GM18870 (cell line): ENCODE results near the gene ECE1.
"Not testable (repeated sequence)": the region's sequence is repeated elsewhere in the genome, so short reads cannot be mapped to it uniquely, and the experiment has no call there.

Experiments
- ATAC-seq: cut with Tn5 transposase; IDR thresholded peaks from one replicate; pipeline ENCODE4 v1.9.1; 2021; ENCODE audit warnings: moderate library complexity; ENCODE audit not compliant: unreplicated experiment

Gene ECE1

DNA sequence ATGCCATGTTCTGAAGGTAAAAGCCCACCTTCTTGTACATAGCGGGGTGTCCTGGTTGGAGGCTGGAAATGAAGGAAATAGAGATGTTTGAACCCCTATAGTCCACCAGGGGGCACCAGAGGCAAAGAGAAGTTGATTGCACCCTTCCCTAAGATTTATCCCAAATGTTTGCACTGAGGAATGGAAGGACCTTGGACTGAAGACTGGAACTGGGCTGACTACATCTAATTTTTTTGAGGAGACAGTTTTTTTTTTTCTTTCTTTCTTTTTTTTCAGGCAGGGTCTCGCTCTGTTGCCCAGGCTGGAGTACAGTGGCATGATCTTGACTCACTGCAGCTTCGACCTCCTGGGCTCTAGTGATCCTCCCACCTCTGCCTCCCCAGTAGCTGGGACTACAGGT is 58.2 kb downstream of the ECE1 start:
- no peak for ATAC-seq

DNA sequence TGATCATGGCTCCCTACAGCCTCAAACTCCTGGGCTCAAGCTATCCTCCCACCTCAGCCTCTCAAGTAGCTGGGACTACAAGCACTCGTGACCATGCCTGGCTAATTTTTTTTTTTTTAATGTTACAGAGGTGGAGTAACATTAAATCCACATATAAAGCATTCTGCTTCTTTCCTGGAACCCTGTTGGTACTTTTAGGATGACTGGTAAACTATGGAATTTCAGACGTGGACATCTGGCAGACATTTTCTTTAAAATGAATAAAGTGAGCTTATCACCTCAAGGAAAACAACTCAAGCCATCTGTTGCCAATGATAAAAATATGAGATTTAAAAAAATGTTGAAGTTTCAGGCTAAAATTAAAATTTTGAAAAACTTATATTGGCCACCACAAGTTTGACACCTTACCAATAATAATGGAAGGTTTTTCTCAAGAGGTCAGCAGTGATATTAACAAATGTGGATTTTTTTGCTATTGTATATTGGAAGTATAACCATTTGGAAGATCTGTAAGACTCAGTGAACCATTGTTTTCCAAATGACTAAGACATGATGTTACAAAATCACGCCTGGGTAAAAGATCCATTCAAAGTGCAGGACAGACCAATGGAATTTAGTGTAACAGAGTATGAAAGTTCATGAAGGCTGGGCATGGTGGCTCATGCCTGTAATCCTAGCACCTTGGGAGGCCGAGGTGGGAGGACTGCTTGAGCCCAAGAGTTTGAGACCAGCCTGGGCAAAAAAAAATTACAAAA is 60.8 kb downstream of the ECE1 start:
- ATAC-seq: no peak

DNA sequence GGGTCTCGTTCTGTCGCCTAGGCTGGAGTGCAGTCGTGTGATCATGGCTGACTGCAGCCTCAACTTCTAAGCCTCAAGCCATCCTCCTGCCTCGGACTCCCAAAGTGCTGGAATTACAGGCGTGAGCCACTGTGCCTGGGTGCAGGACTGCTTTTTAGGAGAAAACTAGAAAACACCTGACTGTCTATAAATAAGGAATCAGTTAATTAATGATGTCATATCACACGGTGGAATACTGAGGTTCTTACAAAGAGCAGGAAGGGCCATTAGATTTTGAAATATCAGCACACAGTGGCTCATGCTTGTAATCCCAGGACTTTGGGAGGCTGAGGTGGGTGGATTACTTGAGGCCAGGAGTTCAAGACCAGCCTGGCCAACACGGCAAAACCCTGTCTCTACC is 62.0 kb downstream of the ECE1 start:
- ATAC-seq: not testable (repeated sequence)

GRCh38 chr1:21225065-21225464 is 65.2 kb downstream of the ECE1 start:
- no peak for ATAC-seq

GRCh38 chr1:21220815-21221214 is 69.4 kb downstream of the ECE1 start:
- no peak for ATAC-seq

DNA sequence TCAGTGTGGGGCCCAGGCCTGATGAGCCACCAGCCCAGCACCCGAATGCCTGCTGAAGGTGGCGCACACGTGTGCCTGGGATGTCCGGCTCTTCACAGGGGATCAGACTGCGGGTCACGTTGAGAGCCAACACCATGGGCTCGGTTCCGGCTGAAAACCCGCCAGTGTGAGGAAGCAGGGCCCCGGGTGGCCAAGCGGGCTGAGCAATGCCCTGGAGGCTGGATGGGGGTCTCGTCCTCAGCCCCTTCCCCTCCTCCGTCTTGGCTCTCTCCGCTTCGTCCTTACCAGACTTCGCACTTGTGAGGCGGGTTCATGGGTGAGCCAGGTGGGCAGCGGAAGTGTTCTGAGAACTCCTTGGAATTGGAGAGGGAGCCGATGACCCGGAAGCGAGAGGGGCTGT is 70.6 kb downstream of the ECE1 start:
- ATAC-seq: no peak

GRCh38 chr1:21217812-21218596 is 72.3 kb downstream of the ECE1 start:
- ATAC-seq: no peak

DNA sequence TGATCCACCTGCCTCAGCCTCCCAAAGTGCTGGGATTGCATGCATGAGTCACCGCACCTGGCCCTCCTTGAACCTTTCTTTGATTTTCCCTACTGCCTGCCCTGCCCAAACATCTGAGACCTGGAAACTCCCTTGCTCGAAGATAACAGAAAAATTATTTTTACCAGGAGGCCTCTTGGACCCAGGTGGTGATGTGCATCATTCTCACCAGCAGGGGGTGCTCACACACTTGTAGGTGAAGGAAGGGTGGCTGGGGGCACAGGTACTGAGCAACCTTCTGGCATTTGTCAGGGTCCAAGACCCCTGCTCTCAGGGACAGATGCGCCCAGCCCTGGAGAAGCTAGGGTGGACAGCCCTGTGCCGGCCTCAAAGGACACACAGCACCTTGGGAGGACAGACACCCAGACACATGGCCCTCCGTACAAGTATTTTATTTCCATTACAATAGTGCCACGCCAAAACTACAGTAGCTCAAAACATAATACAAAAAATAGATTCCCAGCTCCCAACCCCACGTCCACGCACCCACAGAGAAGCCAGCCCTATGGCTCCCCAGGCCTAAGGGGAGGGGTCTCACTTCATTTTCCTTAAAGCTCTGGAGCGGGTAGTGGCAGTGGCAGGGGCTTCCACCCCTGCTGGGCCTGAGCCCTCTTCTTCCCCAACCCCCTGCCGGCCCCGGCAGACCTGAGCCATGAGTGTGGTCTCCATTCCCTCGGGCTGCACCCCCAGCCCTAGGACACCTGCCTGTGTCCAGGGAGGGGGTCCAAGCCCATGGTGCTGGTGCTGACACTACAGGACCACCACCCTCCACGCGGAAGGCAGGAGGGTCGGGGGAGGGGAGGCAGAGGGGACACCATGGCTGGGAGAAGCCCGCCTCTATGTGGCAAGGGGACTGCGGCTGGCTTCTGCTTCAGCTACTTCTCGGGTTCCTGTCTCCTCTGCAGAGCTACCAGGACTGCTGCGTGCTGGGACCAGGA is 73.1 kb downstream of the ECE1 start:
- no peak for ATAC-seq

DNA sequence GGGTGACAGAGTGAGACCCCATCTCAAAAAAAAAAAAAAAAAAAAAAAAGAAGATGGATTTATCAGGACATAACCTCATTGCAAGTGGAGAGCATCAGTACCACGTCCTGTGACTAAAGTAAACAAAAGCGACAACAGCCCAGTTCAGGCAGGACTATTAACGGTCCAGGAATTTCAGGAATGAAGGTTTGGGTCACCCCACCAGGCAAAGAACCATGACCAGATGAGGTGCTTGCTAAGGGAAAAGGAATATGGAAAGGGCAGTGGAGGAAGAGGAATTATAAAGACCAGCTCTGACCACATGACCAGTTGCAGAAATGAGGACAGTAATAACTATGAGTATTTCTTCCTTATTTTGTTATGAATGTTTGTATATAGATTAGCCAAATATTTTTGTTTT is 78.1 kb downstream of the ECE1 start:
- ATAC-seq: no peak

- ATAC-seq: not testable (repeated sequence)
These were observed 82.0 kb downstream of the ECE1 start for GRCh38 chr1:21208137-21208700.

GRCh38 chr1:21206117-21206516 is 84.1 kb downstream of the ECE1 start:
- no peak for ATAC-seq

GRCh38 chr1:21205416-21205815 is 84.8 kb downstream of the ECE1 start:
- ATAC-seq: no peak

- ATAC-seq: no peak
These were observed 88.6 kb downstream of the ECE1 start for GRCh38 chr1:21201650-21202049.

DNA sequence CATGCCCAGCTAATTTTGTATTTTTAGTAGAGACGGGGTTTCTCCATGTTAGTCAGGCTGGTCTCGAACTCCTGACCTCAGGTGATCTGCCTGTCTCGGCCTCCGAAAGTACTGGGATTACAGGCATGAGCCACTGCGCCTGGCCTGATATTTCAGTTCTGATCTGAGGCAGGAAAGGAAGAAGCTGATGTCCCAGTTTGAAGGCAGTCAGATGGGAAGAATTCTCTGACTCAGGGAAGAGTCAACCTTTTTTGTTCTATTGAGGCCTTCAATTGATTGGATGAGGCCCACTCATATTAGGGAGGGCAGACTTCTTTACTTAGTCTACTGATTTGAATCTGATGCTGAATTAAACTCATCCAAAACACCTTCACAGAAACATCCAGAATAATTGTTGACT is 89.0 kb downstream of the ECE1 start:
- not testable (repeated sequence) for ATAC-seq

GRCh38 chr1:21200767-21201166 is 89.5 kb downstream of the ECE1 start:
- no peak for ATAC-seq

- no peak for ATAC-seq
These were observed 91.3 kb downstream of the ECE1 start for GRCh38 chr1:21198929-21199328.

DNA sequence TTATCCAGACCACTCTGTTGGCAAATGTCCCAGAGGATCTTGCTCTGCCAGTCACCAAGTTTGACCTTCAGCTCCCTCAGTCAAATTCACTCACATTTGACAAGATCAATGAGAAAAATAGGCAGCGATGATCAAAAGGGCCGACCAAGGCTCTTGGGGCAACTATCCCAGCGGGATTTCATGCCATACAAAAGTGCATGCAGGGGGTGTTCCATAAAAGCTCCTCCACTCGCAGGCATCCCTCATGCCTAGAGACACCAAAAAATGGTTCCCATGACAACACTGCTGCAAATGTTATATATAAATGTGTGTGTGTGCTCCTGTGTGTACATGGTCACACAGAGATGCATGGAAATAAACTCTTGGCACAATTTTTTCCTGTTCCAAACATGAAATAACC is 97.4 kb downstream of the ECE1 start:
- no peak for ATAC-seq

DNA sequence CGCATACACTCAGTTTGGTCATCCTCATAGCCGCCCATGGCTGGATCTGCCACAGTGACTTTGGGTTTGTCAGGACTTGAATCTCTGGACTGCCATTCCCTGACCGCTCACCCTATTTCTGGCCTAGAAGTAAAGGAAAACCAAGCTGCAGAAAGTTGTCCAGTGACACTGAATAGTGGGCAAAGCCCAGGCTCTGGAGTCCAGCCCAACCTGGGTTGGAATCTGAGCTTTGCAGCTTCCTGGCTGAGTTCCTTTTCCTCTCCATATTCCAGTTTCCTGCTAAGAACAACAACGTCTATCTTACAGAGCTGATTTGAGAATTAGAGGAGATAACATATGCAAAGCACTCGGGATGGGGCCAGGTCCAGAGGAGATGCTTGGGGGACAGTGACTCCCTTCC is 98.0 kb downstream of the ECE1 start:
- no peak for ATAC-seq

DNA sequence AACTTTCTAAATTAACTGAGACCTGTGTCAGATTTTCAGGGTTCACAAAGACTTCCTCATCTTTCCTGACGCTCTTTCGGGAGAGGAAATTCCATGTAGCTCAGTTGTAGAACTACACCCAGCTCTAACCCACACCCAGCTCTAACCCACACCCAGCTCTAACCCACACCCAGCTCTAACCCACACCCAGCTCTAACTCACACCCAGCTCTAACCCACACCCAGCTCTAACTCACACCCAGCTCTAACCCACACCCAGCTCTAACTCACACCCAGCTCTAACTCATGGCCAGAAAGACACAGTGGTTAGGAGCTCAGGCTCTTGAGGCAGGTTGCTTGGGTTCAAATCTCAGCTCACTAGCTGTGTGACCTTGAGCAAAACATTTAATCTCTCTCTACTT is 99.5 kb downstream of the ECE1 start:
- ATAC-seq: not testable (repeated sequence)

DNA sequence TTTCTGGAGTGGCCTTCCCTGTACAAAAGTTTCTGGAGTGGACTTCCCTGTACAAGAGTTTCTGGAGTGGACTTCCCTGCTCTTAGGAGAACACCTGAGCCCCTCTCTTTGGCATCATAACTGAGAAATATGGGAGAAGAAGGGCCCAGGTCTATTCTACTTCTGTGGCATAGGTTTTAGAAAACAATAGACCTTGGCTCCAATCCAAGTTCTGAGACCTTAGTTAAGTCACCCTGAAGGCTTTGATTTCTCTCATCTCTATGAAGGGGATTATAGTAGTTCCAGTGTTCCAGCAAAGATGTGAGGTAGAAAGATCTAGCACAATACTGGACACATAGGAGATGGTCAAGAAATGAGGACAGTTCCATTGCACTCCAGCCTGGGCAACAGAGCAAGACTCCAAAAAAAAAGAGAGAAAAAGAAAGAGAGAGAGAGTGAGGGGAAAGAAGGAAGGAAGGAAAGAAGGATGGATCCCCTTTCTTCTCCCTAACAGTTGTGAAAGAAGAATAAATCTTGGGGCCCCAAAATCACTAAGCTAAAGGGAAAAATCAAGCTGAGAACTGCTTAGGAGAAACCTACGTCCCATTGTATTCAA is 100.3 kb downstream of the ECE1 start:
- no peak for ATAC-seq

GRCh38 chr1:21189421-21189820 is 100.8 kb downstream of the ECE1 start:
- ATAC-seq: no peak
